GM20431 (cell line): Measurements from ENCODE around the gene CNTD1.

ENCODE experiments used
- in situ Hi-C: fragments of 300-500 bp; cut with MseI, MboI; formaldehyde crosslinking; loops from one replicate; pipeline ENCODE4 v1.15.0; 2020; ENCODE audit warnings: low sequenced_read_pairs; ENCODE audit not compliant: unreplicated experiment

The CNTD1 gene, protein sequence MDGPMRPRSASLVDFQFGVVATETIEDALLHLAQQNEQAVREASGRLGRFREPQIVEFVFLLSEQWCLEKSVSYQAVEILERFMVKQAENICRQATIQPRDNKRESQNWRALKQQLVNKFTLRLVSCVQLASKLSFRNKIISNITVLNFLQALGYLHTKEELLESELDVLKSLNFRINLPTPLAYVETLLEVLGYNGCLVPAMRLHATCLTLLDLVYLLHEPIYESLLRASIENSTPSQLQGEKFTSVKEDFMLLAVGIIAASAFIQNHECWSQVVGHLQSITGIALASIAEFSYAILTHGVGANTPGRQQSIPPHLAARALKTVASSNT

DNA sequence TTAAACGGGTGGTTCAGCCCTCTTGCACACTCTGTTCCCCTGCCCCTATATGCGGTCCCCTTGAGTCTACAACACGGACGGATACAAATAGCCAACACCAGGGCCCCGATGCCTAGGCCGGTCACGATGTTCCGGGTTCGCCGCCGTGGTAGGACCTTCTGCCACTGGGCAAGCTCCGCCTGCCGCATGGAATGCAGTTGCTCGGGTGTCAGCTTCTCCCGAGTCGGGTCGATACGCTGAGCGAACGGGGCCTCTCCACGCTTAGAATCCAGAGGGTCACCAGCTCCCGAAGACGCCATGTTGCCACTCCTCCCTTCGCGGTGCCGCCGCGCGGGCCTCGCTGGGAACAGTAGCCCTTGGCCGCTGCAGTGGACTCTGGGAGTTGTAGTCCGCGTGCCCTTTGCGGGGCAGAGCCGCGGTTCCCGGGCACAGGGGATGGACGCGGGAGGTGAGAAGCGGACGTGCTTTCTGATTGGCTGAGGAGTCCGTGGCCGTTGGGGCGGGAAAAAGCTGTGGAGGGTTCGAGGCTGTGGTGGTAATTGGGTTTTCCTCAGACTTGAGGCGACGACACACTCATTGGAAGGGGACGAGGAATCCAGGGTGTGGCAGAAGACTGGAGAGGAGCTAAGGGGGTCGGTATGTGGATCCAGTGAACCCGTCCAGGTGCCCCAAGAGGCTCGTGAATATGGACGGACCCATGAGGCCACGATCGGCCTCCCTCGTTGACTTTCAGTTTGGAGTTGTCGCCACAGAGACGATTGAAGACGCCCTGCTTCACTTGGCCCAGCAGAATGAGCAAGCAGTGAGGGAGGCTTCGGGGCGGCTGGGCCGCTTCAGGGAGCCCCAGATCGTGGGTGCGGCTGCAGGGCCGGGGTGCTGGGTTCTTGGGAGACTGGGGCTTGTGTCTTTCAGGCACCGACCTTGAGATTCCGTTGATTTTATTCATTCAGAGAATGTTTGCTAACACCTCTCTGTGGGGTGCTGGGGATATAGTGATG lies at the start of gene CNTD1, which contains the start of gene COA3:
Gene CNTD1, plus strand, starts transcription at position 479 of the 998 bp plus-strand sequence. Its CDS starts 207 bp downstream, at position 686.
Gene COA3, minus strand, starts transcription at position 322 of the 998 bp plus-strand sequence. Its CDS starts 23 bp downstream, at position 299.
- in situ Hi-C loops: no loop called here

DNA sequence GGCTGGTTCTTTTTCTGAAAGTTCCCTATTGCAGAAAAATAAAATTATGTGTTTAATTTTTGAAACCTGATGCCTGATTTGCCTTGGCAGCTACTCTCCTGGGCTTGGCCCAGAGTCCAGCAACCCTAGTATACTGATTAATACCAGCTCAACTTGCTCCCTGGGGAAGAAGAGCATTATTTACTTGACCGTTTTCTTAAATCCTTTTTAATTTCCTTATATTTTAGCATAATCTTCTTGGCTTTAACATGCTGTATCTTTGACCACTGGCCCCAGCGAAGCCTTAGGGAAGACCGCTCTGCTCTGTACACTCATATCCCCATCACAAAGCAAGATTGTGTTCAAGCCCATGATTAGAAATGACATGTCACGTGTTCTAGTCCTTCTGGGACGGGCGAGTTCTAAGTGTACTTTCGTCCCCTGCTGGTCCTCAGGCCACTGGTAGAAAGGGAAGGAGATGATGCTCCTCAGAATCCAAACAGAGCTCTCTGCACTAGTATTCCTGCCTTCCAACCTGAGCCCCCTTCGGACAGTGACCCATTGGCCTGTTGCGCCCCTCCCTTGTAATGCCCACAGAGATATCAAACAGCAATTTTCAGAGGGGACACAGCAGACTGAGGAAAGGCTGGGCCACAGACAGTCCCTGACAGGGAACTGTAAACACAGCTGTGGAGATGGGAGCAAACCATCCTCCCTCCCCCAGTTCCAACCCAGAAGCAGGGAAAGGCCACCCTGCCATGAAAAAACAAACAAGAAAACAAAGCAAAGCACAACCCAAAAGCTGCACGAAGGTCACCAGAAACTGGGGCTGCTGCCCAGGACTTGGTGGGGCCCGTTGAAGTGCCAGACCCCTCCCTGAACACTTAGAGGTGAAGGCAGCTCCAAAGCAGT lies 49.5 kb upstream of the CNTD1 start:
- in situ Hi-C loops: no loop called here

DNA sequence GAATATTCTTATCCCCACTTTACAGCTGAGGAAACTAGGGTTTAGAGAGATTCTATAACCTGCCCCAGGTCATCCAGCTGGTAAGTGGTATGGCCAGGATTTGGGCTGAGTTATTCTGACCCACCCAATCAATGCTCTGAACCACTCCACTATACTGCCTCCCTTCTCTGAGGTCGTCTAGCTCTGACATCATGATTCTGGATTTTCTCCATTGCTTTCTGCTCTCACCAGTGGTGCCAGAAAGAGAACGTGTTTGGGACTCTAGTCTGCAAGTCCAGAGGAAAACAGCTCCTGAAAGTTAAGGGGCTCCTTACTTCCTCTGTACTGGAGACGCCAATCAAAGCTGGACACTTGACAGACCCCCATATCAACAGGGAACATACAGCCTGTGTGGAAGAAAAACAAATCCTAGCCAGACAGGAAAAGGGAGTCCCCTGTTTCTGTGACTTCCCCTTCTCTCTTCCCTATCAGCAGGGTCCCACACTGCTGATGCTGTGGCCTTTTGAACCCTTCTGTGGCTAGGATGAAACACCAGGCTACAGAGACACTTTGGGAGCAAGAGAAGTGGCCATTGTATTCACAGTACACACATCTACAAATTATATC lies 47.8 kb upstream of the CNTD1 start:
- in situ Hi-C loops: no loop called here

DNA sequence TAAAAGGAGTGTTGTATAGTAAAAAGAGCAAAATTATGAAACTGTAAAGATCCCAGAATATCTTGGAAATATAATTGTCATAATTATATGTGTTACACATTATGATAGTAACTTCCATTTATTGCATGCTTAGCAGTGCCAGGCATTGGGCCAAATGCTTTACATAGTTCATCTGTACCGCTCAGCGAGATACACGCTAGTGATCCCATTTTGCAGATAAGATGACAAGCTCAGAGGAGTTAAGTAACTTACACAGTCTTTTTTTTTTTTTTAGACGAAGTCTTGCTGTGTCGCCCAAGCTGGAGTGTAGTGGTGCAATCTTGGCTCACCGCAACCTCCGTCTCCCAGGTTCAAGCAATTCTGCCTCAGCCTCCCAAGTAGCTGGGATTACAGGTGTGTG lies 47.0 kb upstream of the CNTD1 start:
- in situ Hi-C loops: no loop called here

DNA sequence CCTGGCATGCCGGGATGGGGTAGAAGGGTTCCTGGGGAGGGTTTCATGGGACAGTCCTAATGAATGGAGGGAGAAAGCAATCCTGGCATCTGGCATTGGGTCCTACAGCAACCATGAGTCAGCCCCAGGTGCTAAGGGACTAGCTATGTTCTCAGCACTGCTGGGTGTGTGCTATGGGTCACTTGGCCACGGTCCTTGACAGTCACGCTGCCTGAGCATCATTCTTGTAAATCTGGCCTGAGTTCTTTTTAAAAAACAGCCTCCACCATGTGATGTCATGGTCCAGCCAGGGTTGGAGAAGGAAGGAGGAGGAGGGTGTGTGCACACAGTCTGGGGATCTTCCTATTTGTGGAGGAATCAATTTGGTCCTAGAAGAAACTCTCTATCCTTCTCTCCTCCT lies 43.9 kb upstream of the CNTD1 start:
- in situ Hi-C loops: no loop called here

DNA sequence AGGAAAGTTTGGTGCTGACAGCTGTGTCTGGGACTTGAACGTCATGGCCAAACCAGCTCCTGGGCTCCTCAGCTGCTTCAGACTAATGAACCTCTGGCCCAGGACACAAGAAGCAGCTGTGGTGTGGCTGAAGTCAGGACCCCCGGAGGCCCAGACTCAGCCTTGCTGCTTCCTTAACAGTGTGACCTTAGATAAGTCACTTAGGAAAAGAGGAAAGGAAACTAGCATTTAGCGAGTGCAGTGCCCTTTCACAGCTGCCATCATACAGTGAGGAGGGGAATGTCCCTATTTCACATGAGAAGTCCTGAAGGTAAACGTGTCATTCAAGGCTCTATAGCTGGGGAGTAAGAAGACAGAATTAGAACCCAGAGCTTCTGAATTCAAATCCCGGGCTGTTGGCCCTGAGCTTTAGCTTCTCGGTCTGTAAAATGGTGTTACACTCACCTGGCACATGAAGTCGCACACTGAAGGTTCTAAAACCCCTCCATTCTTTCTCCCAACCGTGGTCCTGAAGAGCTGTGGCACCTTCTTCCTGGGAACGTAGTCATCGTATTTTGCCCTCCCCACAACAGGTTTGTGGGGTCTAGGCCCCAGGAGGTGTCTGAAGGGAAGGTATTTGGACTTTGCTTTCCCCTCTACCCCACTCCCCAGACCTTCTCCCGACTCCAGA lies 38.5 kb upstream of the CNTD1 start:
- in situ Hi-C loops: loop anchor here (10.0 kb wide), 1 partner anchor 45 kb away; no protein-coding TSS in a partner anchor

DNA sequence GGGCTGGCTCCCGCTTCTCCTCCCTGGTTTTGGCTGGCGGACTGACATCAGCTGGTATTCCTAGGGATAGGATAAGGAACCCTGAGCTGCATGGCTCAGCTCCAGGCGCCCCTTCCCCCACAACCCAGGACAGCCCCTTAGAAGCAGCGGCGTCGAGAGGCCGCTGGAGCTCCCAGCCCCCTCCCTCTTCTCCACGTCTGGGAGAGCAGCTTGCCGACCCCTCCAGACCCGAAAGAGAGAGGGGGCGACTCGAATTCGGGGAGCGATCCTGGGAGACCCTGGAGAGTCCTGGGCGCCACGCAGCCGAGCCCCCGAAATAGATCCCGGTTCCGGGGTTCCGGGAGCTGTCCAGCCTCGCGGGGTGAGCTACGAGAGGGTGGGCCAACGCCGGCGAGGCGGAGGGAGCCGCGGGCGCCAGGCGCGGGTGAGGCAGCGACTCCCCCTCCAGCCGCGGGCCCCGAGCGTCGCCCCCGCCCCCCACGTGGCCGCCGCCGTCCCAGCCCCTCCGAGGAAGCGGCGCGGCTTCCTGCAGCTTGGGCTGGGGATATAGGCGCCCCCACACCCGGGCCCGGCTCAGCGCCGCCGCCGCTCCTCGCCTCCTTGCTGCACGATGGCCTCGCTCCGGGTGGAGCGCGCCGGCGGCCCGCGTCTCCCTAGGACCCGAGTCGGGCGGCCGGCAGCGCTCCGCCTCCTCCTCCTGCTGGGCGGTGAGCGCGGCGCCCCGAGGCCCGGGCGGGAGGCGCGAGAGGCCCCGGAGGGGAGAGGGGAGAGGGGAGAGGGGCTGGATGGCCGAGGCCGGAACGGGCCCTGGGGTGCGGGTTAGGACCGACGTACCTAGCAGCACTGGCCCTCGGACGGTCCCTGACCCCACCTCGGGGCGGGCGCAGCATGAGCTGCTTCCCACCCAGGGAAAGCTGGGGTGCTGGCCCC lies 37.7 kb upstream of the CNTD1 start, which contains the start of gene RAMP2:
Gene RAMP2, plus strand, starts transcription at position 576 of the 930 bp plus-strand sequence. Its CDS starts 35 bp downstream, at position 611.
- in situ Hi-C loops: loop anchor here (10.0 kb wide), 1 partner anchor 46 kb away; no protein-coding TSS in a partner anchor

DNA sequence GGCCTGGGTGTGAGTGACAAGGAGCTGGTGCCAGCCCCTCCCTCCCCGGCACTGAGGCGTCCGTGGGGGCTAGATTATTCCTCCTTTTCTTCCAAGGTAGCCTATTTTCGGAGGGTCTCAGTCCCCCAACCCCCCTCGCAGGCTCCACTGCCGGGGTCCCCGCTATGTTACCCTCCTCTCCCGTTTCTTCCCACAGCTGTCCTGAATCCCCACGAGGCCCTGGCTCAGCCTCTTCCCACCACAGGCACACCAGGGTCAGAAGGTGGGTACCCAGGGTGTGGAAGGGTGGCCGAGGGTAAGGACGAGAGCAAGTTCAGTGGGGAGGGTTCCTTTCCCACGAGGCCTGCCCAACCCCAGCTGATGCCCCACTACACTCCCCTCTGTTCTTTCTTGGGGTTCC lies 37.0 kb upstream of the CNTD1 start:
- in situ Hi-C loops: loop anchor here (10.0 kb wide), 1 partner anchor 47 kb away; no protein-coding TSS in a partner anchor

DNA sequence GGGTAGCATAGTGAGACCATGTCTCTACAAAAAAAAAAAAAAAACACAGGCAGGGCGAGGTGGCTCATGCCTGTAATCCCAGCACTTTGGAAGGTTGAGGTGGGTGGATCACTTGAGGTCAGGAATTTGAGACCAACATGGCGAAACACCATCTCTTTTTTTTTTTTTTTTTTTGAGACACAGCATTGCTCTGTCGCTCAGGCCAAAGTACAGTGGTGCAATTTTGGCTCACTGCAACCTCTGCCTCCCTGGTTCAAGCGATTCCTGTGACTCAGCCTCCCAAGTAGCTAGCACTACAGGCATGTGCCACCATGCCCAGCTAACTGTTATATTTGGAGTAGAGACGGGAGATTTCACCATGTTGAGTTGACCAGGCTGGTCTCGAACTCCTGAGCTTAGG lies 32.5 kb upstream of the CNTD1 start:
- in situ Hi-C loops: loop anchor here (10.0 kb wide), 1 partner anchor 51 kb away; no protein-coding TSS in a partner anchor

DNA sequence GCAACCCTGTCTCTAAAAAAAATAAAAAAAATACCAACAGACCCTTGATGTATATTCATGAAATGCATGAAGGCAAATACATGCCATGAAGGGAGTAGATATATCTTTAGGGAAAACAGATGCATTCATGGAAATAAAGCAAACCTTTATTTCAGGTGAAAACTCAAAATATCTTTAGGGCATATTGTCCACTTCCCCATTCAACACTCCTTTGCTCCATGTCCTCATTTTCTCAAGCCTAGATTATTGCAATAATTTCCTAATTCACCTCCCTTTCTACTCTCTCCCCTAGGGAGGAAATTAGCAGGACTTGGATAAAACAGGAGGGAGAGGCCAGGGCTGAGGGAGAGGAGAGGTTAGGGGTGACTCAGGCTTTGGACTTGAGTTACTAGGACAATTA lies 31.1 kb upstream of the CNTD1 start:
- in situ Hi-C loops: loop anchor here (10.0 kb wide), 1 partner anchor 53 kb away; no protein-coding TSS in a partner anchor

DNA sequence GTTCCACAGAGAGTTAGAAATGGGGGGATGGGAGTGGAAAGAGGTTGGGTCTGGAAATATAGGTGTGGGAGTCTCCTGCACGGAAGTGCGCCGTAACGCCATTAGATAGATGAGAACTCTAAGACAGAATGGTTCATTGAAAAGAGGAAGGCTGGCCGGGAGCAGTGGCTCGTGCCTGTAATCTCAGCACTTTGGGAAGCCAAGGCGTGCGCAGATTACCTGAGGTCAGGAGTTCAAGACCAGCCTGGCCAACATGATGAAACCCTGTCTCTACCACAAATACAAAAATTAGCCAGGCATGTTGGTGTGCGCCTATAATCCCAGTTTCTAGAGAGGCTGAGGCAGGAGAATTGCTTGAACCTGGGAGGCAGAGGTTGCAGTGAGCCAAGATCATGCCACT lies 30.7 kb upstream of the CNTD1 start:
- in situ Hi-C loops: loop anchor here (10.0 kb wide), 1 partner anchor 53 kb away; no protein-coding TSS in a partner anchor

DNA sequence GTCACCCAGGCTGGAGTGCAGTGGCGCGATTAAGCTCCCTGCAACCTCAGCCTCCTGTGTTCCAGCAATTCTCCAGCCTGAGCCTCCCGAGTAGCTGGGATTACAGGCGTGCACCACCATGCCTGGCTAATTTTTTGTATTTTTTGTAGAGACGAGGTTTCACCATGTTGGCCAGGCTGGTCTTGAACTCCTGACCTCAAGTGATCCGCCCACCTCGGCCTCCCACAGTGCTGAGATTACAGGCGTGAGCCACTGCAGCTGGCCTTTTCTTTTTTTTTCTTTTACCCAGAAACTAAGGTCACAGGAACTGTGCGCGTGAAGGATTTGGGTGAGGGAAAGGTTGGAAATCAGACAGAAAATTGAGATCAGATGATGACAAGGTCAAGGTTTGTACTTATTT lies 28.7 kb upstream of the CNTD1 start:
- in situ Hi-C loops: loop anchor here (10.0 kb wide), 1 partner anchor 55 kb away; no protein-coding TSS in a partner anchor

DNA sequence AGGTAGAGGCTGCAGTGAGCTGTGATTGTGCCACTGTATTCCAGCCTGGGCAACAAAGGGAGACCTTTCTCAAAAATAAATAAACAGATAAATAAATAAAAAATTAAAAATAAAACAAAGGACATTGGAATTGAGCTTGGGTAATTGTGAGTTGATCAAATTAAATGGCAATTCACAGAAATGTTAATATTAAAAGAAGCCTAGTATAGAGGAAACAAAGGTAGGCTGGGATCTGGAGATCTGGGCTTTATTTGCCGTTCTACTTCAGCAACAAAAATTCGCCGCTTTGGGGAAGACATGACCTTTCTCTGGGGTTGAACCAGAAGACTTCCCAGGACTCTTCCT lies 25.7 kb upstream of the CNTD1 start:
- in situ Hi-C loops: no loop called here

DNA sequence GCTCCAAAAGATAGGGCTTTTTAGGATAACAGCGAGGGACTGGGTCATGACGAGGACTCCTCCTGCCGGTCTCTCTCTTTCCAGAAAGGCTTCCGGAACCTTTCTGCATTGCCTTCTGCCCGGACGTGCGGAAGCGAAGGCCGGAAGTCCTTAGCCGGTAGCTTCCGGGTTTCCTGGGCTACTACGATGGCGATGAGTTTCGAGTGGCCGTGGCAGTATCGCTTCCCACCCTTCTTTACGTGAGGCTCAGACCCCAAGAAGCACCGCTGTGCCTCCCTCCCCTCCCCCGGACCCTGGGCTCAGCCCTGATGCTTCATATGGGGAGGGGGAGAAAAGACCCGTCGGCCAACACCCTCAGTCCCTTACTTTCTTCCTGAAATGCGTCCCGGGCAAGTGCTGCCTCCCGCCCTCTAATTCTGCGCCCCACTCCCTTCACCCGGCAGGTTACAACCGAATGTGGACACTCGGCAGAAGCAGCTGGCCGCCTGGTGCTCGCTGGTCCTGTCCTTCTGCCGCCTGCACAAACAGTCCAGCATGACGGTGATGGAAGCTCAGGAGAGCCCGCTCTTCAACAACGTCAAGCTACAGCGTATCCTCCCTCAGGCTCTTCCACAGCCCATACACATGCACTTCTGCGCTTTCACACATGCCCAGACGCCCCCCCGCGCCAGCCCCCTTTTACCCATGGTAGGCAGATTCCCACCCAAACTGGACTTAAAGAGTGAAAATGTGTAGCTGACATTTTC lies 25.2 kb upstream of the CNTD1 start, which contains the start of gene VPS25:
Gene VPS25, plus strand, starts transcription at position 160 of the 746 bp plus-strand sequence. Its CDS starts 27 bp downstream, at position 187.
- in situ Hi-C loops: no loop called here

DNA sequence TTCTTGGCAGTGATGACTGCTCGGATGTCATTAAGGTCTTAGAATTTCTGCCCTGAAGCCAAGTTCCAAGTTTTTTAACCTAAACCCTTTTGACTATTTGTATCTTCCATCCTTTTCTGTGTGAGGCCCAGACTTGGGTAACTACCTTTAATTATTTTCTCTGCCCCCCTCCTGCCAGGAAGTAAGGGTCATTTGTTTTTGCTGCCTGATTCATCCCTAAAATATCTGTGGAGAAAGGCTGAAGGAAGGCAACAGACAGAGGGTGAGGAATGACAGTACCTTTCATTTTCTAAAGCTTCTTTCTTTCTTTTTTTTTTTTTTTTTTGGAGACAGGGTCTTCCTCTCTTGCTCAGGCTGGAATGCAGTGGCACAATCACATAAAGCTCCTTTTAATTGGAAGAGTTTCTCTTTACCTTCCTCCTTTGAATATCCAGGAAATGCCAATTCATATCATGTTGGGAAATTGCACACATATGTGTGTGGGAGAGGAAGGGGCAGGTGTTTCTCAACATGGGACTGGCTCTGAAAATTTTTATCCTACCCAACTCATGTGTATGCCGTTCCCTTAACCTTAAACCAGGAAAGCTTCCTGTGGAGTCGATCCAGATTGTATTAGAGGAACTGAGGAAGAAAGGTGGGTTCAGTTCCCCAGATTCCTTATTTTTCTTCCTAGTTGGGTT lies 24.5 kb upstream of the CNTD1 start:
- in situ Hi-C loops: no loop called here

DNA sequence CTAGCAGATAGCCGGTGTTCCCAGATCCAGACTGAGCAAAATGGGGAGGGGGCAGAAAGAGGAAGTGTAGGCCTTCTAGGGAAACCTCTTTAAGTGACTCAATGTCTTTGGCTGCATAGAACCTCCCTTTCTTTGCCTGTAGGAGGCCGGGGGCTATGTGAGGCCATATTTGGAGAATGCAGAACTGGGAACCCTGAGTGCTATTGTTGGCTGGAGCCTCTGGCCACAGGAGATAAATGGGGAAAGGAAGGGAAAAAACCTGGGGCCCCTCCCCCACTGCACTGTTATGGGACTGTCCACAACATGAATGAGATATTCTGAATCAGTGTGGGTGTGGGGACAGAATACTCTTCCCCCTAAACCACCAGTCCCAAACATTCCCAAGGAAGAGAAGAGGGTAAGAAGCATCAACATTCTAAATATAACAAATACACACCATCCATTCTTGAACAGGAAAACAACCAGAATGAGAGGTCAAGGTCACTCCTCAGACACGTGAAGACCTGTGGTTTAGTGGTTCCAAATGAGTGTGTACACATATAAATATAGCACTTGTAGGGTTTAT lies 23.0 kb upstream of the CNTD1 start:
- in situ Hi-C loops: no loop called here
